Stimulated activated CD8-positive, alpha-beta memory T cell treated with anti-CD3 and anti-CD28 coated beads, Interleukin-4, amount 100 ng/mL, for 24 hours (primary cell): Measurements from ENCODE around the gene GASK1B.

Experiments
- DNase-seq: peaks from one replicate; pipeline ENCODE4 v3.0.0-alpha.2; 2020; ENCODE audit warnings: low read depth

GASK1B gene

DNA sequence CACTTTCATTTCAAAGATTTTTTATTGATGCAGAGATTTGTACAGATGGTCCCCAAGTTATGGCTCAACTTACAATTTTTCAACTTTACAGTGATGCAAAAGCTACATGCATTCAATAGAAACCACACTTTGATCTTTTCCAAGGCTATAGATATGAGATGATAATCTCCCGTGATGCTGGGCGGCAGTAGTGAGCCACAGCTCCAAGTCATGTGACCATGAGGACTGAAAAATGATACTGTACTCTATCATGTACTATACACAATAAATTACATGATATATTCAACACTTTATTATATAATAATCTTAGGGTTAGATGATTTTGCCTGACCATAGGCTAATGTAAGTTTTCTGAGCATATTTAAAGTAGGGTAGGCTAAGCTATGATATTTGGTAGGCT lies 14.0 kb upstream of the GASK1B start:
- DNase-seq = no peak

DNA sequence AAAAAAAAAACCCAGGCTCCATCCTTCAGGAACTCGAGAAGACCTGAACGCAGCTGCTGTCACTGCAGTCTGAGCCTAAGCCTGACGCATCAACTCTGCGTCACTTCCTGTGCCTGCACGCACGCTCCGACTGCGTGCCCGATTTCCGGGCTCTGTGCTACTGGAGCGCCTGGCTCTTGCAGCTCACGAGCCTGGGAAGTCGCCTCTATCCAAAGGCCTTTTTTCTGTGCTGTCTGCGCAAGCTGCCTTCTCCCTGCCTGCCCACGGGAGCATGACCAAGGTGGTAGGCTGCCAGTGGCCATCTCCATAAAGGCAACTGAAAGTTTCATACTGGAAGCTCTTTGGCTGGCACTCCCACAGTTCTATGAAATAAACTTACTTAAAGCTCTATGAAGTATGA lies 9.9 kb upstream of the GASK1B start:
- no peak for DNase-seq

DNA sequence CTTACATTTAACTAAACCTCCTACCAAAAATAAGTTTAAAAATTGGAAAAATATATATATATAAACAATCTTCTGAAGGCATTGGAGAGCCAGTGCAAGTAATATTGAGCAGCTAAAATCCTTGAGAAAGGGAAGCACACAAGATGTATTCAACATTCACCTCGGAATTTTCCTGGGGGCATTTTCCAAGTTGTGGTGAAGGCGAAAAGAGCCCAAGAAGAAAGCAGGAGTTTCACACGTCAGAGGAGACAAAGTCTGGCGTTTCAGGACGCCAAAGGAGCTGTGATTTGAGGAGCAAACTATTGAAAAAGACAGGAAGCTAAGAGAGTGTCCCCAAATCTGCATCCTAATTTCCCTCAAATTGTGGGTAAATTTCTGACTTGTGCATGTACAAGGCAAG lies 9.1 kb upstream of the GASK1B start:
- DNase-seq = no peak

DNA sequence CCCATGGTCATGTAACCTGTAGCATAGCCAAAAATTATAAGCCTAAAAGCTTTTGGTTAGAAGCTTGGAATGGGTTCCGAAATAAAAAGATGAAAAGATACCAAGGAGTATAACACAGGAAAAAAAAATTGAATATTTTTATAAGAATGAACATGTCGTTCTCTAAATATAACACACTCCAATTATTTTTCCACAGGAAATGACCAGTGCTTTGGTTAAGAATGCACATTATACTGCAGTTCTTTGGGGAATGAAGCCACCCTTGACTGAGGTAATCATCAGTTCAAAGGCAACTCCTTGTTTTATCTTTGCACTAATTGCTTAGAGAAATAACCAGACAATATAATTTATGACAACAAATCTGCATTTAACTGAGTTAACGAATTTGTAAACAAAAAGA lies 6.6 kb upstream of the GASK1B start:
- no peak for DNase-seq

DNA sequence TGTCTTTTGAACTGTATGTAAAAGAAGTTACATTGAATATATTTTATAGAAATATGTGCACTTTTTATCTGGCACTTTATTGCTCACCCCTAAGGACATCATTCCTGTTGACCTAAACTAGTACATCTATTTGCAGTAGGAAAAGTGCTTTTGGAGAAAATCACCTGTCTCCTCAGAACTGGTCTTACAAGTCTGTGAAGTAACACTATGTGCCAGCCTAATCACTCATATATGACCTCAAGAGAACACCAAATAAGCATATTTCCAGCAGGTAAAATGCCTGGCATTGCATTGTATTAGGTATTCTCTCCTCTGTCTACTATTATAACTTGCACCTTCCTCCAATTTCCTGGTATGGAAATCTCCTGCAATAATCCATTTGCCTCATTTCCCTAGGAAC lies 4.0 kb upstream of the GASK1B start:
- DNase-seq = no peak

DNA sequence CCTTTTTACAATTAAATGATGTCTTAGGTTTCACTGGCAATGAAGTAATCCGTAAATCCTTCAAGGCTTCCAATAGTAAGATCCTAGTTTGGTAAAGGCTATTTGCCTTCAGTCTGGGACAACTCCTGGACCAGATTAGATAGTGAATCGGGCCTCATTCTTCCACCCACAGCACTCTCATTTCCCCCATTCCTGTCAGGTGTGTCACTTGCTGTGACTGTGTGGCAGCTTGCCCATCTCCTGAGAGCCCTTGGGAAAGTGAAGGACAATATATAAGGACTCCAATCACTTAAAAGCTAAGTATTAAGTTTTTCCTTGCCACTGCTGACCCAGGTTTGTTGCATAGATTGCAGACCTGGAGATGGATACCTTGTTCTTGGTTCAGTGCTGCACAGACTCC lies 3.3 kb upstream of the GASK1B start:
- no peak for DNase-seq

DNA sequence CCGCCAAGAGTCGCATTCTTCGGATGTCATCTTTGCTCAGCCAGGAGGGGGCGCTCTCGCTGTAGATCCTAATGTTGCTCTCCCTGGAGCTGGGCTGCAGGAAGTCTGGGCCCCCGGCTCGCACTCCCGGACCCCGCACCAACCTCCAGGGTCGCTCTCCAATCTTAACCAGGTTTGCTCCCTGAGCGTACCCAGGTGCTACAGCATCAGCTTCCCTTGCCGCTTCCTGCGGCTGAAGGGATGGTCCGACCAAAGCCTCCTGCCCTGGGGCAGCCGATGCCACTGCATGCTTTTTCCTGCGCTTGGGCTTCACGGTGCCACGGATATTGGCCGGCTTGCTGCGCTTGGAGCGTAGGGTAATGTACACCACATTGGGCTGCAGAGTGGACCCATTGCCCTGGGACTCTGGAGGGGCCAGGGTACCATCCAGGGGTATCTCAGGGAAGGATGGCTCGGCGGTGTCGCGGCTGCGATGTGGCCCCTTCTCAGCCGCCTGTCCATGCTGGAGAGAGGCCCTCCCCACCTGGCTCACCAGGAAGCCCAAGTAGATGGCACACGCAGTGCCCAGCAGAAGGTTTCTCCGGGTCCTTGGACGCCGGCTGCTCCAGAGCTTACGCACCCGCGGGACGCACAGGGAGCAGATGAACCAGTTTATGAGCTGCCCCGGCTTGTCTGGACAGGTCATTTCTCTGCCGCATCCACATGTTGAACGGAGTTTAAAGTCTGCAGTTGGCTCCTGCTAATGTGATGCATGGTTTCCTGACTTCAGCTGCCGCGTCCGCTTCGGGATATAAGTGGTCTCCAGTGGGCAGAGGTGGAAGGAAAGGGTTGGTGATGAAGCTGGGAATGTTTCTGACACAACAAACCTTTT lies 1.9 kb downstream of the GASK1B start:
- no peak for DNase-seq

DNA sequence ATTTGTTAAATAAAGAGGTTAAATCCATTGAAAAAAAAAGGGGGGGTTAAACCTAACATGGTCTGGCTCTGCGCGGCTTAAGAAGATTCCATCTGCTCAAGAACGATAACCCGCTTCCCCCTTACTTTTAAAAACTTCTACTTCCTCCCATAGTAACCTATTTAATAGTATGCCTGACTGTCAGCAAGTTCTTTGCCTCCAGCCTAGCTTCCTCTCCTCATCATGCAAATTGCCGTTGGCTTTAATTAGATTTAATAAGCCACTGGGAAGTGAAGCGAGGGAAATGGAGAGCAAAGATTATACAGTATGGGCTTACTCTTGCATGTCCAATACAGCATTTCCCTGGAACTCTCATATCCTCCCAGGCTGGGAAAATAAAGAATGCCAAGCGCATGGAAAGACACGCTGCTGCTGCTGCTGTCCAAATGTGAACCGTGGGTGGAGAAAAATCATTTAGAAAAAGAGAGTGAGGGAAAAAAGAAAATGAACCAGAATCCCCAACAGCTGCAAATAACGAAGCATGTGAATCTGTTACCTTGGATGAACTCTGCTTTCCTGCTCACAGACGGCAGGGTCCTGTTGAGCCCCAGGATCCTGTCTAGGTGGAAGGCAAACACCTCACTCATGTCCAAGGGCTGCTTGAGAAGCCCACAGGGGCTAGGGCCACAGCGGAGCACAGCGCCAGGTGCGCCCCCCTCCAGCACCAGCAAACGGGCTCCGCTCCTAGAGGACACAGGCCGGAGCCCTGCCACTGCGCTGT lies 2.7 kb downstream of the GASK1B start:
- no peak for DNase-seq

DNA sequence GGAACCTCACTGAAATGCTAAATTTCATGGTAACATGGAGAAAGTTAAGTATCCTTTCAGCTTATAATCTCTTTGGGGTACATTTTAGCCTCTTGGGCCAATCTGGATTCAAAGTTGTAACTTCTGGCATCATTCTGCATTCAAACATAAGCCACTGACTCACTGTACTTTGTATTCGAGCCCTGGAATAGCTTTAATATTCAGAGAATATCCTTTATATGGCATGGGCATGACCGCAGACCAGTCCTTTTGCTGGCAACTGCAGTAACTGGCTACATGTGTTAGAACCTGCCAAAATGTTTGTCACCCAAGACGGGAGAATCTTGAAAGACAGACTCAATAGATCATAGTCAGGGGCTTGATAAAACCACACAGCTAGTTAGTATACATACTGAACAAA lies 3.3 kb downstream of the GASK1B start:
- no peak for DNase-seq

DNA sequence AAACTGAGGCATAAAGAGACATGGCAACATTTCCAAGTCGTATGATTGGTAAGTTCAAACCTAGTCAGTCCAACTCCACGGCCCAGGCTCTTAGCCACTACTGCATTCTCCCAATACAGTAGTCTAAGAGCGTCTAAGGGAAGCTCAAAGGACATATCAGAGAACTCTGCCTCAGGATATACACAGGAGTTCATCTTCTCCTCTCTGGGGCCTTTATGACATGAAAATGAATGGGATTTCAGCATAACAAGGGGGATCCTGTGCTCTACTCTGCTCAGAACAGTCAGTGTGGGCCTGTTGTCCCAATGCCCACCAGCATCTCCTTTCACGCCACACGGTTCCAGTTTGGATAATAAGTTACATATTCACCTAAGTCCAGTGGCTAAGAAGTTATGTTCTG lies 4.2 kb downstream of the GASK1B start:
- no peak for DNase-seq

DNA sequence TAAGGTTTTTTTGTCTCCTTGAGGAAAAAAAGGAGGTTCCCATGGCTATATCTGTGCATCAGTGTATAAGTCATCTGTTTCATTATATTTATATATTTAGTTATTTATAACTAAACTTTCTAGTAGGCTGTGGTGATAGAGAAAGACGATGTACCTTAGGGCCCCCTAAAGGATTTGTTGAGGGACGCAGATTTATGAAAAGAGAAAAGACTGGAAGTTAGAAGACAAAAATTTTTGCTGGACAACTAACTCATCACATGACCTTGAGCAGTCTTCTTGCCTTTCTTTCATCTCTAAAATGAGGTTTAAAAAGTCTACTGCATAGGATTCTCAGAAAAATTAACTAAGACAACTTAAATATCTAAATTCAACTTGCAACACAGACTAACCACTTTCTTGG lies 6.1 kb downstream of the GASK1B start:
- DNase-seq = no peak

DNA sequence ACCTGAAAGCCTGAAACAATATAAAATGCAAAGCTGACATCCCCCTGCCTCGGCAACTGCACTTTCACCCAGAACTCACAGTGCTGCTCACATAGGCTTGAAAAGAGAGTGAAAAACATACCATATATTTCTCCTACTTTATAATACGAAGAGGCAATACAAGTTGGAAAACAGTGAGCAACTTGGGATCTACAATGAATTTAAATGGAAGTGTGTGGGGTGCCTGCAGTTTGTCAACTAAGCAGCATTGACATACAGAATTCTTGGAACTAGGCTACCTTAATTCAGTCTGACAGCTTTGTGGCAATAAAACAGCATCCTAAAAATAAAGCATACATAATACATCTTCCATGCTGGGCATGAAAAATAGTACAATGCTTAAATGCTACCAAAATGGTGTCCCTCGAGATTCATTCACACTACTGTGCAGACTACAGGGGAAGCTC lies 8.0 kb downstream of the GASK1B start:
- DNase-seq = no peak

DNA sequence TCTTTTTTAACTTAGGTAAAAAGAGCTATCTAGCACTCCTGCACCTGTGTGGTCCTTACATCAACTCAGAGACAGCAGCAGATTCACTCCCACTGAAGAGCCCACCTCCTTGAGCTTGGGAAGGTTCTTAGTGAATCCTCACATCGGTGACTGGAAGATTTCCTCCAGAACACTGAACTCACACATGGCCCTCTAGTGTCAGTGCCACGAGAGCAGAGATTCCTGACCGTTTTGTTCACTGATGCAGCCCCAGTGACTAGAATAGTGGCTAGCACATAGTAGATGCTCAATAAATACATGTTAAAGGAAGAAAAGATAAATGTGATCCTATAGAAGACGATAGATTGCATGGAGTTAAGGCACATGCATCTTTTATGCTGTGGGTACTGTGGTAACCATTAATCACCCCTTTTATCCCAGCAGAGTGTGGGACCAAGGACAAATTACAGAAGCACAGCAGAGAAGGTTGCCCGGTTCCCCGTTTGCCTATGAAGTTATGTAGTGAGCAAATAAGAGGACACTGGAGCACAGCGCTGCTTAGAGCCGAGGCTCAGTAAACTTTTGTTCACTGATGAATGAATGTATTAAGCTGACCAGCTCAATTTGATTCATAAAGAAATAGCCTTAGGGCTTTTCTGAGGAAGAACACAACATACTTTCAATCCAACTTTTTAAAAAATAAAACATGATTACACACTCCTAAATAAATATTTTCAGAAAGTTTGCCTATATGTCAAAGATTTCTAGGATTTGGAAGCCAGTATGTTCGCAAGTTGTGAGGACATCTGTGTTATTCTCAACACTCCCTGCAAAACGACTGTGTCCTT lies 8.7 kb downstream of the GASK1B start:
- no peak for DNase-seq

DNA sequence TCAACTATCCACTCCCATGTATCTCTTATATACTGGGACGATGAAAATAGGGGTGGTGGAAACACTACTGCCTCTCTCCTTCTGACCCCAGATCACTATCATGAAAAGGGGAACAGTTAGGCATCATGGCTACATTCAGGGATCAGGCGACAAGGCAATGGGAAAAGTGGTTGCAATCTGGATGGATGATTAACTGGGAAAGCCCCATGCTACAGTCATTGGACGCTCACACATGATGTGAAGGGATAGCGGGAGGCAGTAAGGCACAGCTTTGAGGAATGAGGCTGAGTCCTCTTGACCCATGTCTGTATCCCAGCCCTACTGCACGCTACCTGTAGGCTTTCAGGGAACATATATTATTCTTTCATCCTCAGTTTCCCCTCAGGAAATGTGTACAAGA lies 10.2 kb downstream of the GASK1B start:
- no peak for DNase-seq

DNA sequence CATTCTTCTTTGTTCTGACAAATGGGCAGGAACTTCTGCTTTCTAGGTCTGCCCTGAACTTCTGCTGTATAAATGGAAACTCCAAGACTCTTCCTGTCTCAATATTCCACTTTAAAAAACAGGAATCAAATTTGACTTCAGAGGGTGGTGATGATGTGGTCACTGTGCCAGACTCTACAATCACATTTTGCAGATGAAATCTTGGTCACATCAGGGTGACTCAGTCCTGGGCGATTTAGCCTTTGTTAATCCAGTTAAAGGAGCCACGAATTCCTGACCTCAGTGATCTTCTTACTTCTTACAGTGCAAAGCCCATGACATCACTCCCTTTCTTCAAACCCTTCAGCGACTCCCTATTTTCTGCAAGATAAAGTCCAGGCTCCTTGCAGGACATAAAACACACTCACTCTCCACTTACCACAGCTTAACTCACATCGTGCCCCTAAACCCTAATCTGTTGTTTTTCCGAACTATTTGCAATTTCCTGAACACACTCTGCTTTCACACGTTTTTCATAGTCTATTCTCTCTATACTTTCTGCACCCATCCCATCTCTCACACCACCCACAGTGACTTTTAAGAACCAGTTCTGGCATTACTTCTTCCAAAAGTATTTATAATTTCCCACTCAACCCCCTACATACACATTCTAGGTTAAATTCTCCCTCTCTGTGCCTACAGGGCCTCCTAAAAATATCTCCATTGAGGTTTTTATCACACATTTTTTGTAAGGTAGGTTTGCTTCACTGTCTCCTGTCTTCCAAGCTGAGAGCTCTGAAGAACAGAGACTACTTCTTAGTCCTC lies 11.1 kb downstream of the GASK1B start:
- no peak for DNase-seq

DNA sequence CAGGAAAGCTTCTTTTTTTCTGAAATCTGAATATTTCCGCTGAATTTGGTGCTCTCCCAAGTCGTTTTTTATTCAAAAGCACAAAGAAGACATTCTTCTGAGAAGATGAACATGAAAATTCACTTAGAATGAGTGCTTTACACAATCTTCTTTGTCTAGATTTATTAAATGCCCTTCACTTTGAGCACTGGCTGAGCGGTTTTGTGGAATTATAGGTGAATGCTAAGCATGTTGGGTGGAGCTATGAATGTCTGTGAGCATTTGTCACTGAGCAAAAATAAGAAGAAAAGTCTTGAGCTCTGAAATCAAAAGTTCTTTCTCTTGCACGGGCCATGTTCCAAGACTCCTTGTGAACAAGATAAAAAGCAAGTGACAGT lies 13.1 kb downstream of the GASK1B start:
- DNase-seq = no peak

DNA sequence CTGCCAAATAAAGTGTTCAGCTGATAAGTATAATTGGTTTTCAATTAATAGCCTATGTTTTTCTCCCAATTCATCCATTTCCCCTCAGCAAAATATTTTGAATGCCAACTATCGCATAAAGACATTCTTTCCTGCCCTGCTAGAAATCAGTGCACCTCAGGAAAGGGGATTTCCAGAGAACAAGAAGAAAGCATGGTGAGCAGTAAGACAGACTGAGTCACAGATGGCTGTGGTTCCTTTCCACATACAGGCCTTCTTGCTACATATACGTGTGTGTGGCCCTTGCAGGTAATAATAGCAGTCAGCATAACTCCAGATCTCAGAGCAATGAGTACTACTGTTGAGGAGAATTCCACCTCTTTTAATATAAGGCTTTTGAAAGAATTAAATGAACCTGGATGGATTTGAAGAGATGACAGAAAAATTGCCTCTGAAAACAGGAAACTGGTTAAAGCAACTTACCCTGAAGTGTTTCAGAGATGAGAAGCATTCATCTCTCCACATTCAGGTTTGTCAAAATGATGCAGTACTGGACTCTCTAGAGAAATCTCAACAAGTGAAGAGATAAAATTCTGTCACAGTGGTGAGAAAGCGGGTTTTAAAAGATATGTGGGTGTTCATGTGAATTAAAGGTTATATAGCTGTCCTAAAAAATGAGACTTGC lies 13.6 kb downstream of the GASK1B start:
- no peak for DNase-seq

DNA sequence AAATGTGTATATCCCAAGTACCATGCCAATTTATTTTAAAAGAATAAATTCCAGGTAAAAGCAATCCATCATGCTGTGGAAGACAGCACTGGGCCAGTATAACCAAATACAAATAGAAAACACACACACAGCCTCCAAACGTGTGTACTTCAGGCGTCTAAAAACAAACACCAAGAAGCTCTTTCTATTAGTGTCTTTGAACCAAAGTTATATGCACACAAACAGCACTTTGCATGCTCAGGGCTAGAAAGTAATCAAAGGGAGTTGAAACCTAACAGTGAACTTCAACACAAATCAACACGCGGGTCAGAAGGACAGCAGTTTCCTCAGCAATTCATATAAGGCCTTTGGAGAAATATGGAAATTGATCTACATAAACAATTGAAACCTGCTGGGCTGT lies 15.4 kb downstream of the GASK1B start:
- no peak for DNase-seq

DNA sequence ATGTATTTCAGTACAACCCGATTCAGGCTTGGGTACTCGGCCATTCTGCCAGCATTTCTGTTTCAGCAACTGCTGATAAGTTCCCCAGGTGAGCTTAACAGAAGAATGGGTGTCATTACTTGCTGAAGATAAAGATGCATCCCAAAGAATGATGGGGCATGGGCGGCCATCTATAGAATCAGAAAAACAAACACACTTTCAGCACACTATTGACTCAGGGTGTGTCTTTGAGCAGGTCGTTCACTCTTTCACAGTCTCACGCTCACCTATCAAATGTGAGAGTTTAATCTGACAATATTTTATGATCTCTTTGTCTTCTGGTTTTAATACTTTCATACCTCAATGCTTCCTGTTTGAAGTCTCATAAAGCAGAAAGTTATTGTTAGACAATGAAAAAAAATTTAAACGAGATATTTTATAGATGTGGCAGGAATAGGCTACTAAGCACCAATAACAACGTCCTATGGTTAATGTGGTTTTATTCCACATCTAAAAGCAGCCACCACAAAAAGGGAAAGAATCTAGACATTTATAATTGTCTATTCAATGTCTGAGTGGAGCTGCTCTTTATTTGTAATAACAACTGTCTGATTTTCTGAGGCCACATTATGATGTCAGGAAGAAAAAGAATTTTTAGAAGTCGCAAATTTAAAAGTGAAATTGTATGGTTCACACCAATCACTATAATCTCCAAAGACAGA lies 17.0 kb downstream of the GASK1B start:
- no peak for DNase-seq

DNA sequence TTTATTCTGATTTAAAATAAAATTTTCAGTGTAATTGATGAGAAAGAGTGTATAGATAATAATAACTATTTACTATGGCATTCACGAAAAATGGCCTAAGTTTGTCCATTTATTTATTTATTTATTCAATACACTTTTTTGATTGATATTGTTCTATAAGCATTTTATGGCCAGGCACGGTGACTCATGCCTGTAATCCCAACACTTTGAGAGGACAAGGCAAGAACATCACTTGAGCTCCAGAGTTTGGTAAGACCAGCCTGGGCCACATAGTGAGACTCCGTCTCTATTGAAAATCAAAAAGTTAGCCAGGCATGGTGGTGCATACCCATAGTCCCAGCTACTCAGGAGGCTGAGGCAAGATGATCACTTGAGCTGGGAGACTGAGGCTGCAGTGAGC lies 25.7 kb downstream of the GASK1B start:
- no peak for DNase-seq

DNA sequence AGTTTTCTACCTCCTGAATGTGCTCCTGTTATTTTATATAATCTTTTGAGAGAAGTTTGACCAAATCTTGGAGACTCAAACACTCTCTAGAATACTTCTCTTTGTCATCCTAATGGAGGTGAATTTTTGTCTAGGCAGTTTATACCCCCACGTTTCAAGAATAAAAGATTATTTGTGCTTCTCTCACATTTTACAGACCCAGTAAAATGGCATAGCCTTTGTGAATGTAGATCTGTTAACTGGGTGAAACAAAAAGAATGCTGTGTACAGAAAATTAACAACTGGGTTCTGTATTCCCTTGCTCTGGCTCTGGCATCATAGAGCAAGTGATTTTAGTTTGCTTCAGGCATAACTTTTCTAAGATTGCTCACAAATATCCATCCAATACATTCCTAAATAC lies 26.1 kb downstream of the GASK1B start:
- DNase-seq = no peak
